HG03342 (cell line): Measurements from ENCODE around the gene ZNF57.
"Not testable (repeated sequence)": the region's sequence is repeated elsewhere in the genome, so short reads cannot be mapped to it uniquely, and the experiment has no call there.

Experiments
- ATAC-seq: cut with Tn5 transposase; IDR thresholded peaks from one replicate; pipeline ENCODE4 v1.9.1; 2021; ENCODE audit warnings: mild to moderate bottlenecking, moderate library complexity; ENCODE audit not compliant: unreplicated experiment

ZNF57 gene

DNA sequence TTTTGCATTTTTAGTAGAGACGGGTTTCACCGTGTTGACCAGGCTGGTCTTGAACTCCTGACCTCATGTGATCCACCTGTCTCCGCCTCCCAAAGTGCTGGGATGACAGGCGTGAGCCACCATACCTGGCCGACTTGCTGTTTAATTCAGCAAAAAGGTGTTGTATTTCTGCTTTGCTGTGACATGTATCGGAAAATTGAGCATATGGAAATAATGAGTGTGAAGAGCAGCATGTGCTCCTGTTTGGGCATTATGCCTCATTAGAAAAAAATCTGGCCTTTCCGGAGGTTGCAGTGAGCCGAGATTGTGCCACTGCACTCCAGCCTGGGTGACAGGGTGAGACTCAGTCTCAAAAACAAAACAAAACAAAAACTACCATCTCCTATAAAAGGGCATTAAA is 10.2 kb upstream of the ZNF57 start:
- not testable (repeated sequence) for ATAC-seq

DNA sequence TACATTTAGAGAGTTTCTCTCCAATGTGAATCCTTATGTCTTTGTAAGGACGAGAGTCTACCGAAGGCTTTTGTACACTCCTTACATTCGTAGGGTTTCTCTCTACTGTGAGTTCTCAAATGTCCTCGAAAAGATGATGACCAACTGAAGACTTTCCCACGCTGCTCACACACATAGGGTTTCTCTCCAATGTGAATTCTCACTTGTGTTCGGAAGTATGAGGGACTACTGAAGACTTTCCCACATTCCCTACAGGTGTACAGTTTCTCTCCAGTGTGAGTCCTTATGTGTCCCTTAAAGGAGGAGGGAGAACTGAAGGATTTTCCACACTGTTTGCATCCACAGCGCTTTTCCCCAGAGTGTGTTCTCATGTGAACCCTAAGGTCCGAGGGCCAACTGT is 4.0 kb upstream of the ZNF57 start:
- no peak for ATAC-seq

DNA sequence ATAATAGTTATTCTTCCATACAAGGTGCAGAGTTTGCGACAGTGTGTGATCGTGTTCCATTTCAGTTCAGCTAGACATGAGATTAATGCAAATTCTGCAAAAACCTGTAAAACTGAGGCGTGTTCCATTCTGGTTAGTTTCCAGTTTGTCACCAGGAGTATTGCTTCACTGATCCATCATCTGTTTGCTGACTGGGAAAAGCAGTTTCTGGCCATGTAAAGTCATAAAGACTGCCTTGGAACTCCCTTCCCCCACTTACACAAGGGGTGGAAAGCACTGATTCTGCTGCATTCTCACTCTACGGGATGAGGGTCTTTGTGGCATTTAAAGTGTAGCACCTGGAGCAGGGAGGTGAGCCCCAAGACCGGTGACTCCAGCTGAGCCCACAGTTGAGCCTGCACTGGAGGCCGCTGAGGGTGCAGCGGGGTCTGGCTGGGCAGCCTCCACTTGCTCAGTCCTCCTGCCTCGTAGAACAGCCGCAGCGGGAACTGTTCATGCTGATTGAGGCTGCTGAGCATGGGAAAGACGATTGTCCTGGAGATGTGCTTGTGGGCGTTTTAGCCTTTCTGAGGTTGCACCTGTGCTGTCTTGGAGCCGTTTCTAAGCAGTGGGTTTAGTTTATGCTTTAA is 2.0 kb downstream of the ZNF57 start:
- ATAC-seq, result no peak

DNA sequence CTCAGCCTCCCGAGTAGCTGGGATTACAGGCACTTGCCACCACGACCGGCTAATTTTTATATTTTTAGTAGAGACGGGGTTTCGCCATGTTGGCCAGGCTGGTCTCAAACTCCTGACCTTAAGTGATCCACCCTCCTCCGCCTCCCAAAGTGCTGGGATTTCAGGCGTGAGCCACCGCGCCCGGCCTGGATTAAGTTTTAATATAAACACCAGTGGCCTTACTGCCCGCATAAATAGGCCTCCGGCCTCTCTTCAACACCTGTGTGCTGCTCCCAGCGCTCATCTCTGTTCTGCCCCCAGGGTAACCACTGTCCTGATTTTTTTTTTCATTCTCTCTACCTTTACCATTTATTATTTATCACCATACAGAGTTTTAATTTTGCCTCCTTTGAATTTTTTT is 2.6 kb downstream of the ZNF57 start:
- not testable (repeated sequence) for ATAC-seq

GRCh38 chr19:2905918-2906519 is 5.3 kb downstream of the ZNF57 start:
- no peak for ATAC-seq

GRCh38 chr19:2906631-2907195 is 6.0 kb downstream of the ZNF57 start:
- ATAC-seq, result no peak

- ATAC-seq, result no peak
Measured at GRCh38 chr19:2912306-2912705, 11.6 kb downstream of the ZNF57 start.

GRCh38 chr19:2917275-2918184 is 16.8 kb downstream of the ZNF57 start:
- ATAC-seq, result no peak

DNA sequence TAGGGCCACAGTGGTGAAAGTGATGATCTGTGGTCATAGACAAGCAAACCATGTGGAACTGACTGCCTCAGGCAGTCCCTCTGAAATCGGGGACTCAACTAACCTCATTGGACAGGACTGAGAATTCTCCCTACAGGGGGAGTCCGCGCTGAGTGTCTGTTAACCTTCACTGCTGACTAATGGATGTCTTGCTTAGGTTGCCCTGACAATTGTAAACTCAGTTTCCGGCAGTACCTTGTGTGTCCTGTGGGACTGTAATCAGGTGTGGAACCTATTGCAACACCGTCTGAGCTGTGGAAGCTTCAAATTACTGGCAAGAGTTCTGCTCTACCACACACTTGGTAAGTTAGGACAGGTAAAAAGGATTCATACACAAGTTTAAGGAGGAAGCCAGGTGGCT is 22.3 kb downstream of the ZNF57 start:
- no peak for ATAC-seq

- no peak for ATAC-seq
Measured at GRCh38 chr19:2923510-2923909, 22.8 kb downstream of the ZNF57 start.

DNA sequence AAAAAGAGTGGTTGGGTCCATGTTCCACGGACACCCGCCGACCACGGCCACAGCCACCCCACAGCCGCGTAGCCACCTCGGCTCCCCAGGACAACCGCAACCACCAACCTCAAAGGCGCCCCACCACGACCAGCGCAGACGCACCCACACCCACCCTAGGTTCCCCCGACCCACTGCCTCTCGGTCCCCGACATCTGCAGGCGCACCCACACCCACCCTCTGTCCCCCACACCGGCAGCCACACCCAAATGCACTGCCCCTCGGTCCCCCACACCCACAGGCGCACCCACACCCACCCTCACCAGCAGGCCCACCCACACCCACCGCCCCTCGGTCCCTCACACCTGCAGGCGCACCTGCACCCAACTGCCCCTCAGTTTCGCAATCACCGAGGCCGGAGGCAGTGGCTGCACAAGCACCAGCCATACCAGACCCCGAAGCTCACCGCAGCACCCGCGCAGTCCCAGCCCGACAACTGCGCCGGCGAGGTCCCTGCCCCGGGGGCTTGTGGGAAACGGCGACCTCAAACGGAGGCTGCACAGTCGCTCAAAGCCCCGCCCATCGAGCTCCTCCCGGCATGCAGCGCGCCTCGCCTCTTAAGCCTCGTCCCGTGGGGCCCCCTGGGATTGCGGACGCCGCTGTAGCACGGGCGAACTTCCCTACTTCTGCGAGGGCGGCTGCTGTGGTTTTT is 25.8 kb downstream of the ZNF57 start:
- no peak for ATAC-seq

DNA sequence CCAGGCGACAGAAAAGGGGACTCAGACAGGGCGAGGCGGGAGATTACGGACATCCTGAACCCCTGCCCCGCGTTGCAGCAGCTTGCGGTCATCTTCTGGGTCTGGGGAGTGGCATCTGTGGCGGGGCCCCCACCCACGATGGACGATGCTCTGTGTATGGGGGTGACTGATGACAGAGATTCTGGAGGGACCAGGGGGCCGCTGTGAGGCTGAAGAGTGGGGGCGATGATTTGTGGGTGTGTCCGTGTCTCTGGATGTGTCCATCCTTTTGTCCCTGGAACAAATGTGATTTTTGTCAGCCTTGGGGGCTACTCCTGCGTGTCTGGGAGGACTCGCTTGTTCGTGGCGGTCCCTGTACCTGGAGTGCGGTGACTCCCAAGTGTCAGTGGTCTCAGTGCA is 26.3 kb downstream of the ZNF57 start:
- no peak for ATAC-seq

DNA sequence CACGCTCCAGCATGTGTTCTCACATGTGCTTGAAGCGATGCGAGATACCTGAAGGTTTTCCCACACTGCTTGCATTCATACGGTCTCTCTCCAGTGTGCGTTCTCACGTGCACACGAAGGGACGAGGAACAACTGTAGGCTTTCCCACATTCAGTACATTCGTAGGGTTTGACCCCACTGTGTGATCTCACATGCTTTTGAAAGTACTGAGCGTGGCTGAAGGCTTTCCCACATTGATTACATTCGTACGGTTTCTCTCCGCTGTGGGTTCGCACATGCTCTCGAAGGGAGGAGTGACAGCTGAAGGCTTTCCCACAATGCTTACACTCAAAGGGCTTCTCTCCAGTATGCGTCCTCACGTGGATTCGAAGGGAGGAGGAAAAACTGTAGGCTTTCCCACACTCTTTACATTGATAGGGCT is 32.8 kb downstream of the ZNF57 start:
- no peak for ATAC-seq

DNA sequence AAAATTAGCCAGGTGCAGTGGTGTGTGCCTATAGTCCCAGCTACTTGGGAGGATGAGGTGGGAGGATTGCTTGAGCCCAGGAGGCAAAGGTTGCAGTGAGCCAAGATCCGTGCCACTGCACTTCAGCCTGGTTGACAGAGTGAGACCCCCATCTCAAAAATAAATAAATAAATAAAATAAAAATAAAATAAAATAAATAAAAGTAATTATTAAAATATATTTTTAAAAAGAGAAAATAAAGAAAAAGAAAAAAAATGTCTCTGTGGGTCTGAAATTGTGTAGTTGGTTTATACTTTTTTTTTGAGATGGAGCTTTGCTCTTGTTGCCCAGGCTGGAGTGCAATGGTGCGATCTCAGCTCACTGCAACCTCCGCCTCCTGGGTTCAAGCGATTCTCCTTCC is 35.1 kb downstream of the ZNF57 start:
- ATAC-seq, result not testable (repeated sequence)

DNA sequence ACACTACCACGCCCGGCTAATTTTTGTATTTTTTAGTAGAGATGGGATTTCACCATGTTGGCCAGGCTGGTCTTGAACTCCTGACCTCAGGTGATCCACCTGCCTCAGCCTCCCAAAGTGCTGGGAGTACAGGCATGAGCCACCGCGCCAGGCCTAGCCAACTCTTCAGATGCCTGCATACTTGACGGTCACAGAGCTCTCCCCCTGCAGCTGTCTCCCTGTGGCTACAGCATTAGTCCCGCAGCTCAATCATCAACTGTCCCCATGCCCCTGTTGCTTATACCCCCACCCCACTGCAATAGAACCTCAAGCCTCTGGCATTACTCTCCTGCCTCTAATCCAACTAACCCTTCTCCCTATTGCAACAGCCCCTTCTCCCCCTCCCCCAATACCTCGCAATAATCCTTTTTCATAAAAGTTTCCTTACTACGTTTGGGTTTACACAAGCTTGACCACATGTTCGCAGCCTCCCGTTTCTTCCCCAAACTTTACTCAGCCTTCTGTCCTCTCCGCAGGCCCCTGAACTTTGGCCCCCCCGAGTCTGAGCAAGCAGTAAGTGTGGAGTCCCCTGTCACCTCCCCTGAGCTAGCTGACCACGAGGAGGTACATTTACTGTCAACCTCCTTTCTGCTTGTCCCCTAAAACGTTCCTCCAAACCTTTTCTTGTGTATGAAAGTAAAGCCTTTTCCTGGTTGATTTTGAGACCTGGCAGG is 42.4 kb downstream of the ZNF57 start:
- no peak for ATAC-seq

DNA sequence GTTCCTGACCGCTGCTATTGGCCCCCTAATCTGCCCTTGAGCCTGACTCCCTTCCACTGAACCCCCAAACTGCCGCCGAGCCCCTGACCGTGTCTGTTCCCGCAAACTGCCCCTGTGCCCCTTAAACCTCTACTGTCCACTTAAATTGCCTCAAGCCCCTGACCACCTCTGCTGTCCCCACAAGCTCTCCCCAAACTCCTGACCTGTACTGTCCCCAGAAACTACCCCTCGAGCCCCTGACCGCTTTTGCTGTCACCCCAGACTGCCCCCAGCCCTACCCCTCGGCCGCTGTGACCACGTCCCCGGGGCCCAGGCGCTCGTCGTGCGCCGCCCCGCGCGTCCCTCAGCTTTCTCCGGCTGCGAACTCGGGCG is 43.7 kb downstream of the ZNF57 start:
- ATAC-seq, result no peak

GRCh38 chr19:2944775-2945574 is 44.2 kb downstream of the ZNF57 start, which contains the start of gene ZNF77:
Gene ZNF77, minus strand, starts transcription at chr19:2944971. Its CDS starts 131 bp downstream, at chr19:2944840.
- peak; percentile 94 for ATAC-seq

GRCh38 chr19:2945575-2946184 is 45.0 kb downstream of the ZNF57 start:
- ATAC-seq, result no peak

DNA sequence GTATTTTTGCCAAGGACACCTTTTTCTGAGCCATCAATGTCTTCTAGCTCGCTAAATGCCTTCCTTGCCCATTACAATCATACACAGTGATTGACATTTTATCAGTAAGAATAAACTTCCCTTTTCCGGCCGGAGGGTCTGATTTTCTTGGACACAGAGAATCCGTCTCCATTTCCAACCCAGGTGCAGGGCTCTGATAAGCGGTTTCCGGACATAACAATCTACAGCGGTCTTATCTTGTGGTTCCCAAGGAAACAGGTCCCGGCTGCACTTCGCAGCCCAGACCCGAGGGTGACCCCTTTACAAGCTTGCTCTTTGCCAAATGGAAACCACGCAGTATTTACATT is 49.2 kb downstream of the ZNF57 start:
- peak; percentile 4 for ATAC-seq
